Stimulated activated CD8-positive, alpha-beta memory T cell treated with anti-CD3 and anti-CD28 coated beads, Interleukin-7, amount 100 ng/mL, for 48 hours (primary cell): ENCODE measurements around the gene CTDNEP1.

ENCODE experiments used
- DNase-seq, 2 donors: peaks; one replicate each; pipeline ENCODE4 v3.0.0-alpha.2; 2020; ENCODE audit warnings: low read depth in 1 of 2; ENCODE audit errors: extremely low read depth in 1 of 2

Gene CTDNEP1

DNA sequence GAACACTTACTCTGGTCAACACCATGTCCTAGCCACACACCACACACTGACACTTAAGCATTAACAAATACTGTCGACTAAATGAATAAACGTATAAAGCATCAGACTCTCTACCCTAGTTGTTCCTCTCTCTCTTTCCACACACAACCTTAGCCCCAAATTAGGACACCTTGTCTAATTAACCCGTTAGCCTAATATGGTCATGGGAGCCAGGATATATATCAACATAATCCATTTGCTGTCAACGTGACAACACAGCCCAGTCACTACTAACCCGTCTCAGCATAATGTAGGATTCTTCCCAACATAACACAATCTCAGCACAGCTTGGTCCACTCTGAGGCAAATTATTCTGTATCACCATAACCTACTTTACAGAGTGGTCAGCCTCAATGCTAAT is 19.4 kb downstream of the CTDNEP1 start:
- DNase-seq, result no peak

DNA sequence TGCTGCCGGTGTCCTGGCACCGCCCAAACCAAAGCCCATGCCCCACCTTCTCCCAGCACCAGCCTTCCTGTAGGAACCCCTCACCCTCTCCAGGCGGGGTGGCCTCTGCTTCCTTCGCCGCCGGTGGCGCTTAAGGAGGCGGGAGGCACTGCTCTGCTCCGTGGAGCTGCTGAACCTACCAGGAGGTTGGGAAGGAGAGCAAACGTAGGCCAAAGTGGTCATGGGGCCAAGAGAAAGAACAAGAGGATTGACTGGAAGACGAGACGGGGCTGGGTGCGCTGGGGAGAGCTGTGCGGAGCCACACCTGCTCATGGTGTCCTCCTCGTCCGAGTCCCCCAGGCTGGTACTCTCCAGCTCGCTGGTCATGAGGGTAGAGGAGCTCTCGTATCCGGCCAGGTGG is 22.0 kb downstream of the CTDNEP1 start:
- DNase-seq, result no peak

DNA sequence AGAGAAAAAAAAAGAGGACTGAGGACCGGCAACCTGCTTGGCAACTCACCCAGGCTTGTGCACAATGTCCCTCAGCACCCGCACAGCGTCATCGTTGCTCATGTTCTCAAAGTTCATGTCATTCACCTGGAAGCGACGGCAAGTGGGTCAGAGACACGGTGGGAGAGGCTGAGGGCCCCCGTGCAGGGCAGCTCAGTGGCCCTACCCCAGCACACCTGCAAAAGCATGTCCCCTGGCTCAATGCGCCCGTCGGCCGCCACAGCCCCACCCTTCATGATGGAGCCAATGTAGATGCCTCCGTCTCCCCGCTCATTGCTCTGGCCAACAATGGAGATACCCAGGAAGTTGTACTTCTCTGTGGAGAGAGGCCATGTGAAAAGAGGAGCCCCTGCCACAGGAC is 22.6 kb downstream of the CTDNEP1 start:
- DNase-seq, result no peak

DNA sequence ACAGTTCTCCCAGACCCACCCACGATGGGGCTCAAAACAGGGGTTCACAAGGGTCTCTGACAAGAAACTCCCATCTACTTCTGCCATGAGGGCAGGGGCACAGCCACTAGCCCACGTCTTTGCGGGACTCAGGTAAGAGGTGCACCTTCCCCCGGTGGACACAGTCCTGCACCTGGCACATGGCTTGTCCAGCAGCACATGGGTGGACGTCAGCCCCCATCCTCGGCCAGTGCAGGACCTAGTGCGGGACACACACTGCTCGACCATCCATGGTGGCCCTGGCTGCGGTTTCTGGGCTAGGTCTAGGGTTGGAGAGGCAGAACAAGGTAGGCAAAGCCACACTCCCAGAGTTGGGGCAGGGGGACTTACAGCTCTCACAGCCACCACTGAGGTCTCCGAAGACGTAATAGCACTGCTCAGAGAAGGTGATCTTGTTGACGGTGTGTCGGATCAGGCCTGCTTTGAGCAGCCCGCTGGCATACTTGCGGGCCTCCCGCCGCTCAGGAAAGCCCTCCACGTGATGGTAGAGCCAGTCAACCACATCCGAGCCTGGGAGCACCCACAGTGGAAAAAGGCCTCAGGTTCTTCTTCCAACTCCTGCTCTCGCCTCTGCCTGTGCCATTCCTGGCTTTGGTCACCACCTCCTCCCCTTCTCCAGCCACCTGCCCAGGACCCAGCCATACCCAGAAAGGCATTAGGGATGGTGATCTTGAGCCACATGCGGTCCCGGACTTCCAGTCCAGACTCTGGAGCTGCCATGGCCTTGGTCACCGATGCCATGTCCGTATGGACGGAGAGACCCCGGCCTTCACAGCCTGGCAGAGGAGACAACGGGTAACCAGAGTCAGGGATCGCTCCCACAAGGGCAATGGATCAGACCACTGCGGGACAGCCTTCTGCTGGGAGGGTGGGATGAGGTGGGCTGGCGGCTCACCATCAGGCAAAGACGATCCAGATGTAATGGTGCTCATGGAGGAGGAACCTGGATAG is 24.5 kb downstream of the CTDNEP1 start:
- no peak for DNase-seq

DNA sequence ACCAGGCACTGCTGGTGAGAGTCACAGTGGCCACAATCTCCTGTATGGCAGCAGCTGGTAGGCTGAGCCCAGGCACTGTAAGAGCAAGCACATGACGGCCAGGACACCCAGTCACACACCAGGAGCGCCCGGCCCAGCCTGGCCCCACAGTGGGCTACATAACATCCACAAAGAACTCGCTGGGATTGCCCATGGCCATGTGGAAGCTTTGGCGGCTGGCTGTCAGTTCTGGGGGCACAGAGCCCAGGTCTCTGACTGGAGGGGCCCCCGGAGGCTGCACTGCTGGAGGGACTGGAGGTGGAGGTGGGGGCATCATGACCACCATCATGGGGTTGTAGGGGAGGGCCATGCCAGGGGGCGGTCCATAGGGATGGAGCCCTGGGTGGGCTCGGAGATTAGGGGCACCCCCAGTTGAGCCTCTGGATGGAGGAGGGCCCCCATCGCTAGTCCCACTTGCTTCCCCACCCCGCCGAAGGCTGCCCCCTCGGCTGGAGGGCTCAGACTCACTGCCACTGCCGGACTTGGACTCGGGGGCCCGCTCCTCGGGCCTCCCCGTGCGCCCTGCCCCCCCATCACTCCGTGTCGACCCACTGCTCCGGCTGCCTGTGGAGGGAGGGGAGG is 25.7 kb downstream of the CTDNEP1 start:
- no peak for DNase-seq

DNA sequence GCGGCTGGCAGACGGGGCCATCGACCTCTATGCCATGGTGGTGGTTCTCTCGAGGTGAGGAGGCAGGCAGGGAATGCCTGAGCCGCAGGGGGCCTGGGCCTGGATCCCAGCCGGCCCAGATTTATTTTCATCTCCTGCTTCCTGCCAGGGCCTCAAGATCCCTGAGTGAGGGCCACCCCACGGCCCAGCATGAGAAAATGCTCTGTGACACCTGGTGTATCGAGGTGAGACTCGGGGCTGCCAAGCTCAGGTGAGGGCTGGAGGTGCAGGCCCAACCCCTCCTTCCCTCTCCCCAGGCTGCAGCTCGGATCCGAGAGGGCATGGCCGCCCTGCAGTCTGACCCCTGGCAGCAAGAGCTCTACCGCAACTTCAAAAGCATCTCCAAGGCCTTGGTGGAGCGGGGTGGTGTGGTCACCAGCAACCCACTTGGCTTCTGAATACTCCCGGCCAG is 26.8 kb downstream of the CTDNEP1 start:
- no peak for DNase-seq

DNA sequence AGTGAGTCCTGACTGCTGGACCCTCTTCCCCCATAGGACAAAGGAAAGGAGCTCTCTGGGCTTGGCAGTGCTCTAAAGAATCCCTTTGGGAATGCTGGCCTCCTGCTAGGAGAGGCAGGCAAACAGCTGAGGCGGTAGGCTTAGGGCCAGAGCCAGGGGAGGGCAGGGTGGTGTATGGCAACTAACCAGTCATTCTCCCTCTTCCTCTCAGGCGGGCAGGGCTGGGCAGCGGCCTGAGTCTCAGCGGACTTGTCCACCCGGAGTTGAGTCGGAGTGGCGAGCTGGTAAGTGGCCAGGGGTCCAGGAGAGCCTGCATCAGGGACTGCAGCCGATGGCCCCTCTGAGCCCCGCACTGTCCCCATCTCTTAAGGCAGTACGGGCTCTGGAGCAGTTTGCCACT is 27.4 kb downstream of the CTDNEP1 start:
- no peak for DNase-seq

DNA sequence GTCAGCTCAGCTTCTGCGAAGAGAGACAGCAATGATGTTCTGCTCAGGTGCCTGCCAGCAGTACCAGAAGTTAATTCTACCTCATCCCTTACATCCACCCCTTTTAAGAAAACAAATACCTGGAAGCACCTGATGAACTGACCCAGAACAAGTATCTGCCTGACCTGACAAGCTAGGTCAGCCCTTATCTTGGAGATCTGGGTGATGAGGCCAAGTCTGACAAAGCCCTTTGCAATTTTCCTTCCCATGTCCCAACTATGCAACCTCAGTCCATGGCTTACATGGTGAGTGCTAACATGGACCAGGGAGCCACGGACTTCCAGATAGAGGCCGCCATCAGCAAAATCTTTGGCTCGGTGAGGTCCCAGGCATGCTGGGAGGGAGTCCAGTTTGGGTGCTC is 28.2 kb downstream of the CTDNEP1 start:
- no peak for DNase-seq

DNA sequence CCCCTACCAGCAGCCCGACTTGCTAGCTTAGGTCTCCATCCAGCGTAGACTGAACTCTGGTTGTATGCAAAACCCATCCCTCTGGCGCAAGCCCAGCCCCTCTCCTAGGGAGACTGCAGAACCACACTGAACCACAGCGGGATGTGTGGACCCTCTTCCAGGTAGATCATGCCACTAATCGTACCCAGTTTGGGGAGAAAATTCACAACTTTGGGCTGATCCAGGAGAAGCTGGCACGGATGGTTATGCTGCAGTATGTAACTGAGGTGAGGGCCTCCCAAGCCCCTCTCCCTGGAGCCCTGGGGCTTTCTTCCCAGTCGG is 28.6 kb downstream of the CTDNEP1 start:
- DNase-seq, result no peak

DNA sequence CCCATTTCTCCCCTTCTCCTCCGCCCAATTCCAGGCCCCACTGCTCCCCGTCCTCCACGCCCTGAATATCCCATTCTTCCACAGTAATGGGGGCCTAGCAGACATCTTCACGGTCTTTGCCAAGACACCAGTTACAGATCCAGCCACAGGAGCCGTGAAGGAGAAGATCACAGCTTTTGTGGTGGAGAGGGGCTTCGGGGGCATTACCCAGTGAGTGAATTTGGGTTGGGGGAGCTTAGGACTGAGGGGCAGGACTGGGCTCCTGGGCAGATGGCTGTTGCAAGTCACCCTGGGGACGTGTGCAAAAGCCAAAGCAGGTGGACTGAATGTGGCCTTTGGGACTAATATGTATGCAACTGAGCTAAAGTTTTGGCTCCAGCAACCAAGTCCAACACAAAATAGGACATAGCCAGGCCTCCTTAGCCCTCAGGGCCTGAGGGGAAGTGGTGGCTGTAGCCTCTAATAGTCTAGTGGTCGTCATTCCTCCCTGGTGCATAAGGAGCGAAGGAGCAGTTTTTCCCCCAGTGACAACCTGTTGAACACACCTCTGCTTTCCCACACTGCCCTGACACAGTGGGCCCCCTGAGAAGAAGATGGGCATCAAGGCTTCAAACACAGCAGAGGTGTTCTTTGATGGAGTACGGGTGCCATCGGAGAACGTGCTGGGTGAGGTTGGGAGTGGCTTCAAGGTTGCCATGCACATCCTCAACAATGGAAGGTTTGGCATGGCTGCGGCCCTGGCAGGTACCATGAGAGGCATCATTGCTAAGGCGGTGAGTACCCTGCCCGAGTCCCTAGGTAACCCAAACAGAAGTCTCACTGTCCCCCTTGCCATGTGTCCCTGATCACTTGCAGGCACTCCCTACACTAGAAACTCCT is 29.2 kb downstream of the CTDNEP1 start:
- DNase-seq, result no peak

DNA sequence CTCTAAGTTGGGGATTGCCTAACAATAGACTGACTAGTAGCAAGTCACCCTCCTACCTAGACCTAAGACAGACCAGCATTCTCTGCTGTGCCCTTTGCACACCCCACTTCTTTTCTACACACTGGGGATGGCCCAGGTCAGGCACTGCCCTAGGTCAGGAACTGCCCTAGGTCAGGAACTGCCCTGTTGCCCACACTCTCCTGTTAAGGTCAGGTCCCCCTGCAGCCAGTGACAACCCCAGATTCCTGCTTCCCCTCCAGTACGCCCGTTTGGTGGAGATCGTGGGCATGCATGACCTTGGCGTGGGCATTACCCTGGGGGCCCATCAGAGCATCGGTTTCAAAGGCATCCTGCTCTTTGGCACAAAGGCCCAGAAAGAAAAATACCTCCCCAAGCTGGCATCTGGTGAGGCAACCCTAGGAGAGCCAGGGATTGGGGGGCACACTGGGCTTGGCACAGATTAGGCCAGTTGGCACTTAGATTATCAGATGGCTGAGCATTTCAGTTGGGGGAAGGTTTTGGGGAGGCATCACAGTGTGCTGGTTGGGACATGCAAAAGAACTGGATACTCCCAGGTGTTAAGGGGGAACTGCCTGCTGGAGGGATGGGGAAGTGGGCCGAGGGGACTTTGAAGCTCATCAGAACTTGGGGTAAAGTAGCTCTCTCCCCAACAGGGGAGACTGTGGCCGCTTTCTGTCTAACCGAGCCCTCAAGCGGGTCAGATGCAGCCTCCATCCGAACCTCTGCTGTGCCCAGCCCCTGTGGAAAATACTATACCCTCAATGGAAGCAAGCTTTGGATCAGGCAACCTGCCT is 30.0 kb downstream of the CTDNEP1 start:
- DNase-seq, result no peak

DNA sequence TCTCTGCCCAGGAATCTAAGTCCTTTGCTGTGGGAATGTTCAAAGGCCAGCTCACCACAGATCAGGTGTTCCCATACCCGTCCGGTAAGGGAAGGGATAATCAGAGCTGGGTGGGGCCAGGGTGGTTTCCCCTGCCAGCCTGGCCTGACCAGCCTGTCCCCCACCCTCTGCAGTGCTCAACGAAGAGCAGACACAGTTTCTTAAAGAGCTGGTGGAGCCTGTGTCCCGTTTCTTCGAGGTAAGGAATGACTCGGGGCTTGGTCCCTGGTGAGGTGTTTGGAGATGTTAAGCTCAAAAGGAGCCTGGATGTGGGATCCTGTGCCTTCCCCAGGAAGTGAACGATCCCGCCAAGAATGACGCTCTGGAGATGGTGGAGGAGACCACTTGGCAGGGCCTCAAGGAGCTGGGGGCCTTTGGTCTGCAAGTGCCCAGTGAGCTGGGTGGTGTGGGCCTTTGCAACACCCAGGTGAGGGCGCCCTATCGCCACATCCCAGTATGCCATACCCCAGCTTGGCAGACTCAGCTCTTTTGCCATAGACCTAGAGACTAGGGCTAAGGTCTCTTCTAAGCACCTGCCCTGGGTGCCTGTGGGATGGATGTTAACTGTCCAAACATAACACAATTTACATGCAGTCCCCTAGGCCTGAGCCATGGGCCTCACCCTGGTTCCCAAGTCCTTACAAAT is 30.8 kb downstream of the CTDNEP1 start:
- peak in 1 of 2 donors; percentile 57 for DNase-seq

DNA sequence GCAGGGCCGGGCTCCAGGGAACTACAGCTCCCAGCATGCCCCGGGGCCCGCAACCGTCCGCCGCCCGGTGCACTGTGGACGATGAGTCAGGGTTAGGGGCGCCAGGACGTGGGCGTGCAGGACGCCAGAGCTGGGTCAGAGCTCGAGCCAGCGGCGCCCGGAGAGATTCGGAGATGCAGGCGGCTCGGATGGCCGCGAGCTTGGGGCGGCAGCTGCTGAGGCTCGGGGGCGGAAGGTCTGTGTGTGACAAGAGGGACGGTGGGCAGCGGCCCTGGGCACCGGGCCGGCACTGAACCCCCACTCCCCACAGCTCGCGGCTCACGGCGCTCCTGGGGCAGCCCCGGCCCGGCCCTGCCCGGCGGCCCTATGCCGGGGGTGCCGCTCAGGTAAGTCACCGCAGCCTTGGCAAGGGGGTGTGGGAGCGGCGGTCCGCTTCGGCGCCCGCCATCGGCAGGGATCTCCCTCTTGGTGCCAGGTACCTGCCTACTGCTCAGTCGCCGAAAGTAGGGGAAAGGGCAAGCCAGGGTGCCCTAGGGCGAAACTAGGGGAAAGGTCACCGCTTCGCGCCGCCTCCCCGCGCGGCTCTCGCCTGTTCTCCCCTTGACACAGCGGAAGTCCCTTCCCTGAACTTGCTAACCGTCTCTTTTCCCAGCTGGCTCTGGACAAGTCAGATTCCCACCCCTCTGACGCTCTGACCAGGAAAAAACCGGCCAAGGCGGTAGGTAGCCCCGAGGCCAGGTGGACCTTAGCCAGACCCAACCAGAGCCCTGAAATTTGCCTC is 31.5 kb downstream of the CTDNEP1 start, which contains the start of the genes ACADVL and DLG4:
Gene ACADVL, plus strand, starts transcription at position 127 of the 781 bp plus-strand sequence. Its CDS starts 47 bp downstream, at position 174.
Gene DLG4, minus strand, starts transcription at position 25 of the 781 bp plus-strand sequence.
- peak; percentile 85 to 87 for DNase-seq

DNA sequence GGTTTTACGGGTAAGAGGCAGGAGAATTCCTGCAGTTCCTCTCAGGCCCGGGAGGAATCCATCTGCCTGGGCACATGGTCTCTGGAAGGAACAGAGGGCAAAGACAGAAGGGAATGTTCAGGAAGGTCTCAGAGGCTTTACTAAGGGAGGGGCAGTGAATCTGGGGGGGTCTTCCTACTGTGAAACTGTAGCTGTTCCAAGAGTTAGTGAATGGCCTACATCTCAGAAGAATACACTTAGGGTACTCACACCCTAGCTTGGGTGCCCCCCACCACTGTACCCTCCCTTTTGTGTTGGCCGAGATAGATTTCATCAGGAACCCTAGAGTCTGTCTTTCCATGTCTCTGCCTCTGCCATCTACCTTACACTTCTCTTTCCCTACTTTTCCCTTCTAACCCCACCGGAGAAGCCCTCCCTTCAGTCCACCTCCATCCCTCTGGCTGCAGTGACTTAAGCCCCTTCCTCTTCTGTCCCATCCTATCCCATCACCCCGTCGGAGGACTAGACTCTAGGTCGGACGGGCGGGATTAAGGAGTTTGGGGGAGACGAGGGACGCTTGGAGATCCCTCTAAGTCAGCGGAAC is 32.2 kb downstream of the CTDNEP1 start:
- no peak for DNase-seq

DNA sequence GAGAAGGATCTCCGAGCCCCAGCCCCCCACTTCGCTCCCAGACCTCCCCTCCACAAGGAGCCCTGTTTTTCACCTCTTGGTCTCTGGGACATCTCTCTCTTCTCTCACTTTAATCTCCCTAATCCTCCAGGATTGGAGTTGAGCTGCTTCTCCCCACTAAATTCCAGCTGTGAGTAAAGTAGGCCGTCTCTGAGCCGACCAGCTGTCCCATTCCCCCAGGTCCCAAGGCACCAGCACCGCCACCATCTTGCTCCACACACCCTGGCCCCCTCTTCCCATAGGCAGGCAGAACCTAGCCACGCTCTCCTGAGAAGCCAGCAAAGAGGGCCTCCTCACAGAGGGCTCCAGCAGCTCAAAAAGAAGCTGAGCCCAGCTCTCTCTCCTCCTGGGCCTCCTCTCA is 32.8 kb downstream of the CTDNEP1 start:
- no peak for DNase-seq

DNA sequence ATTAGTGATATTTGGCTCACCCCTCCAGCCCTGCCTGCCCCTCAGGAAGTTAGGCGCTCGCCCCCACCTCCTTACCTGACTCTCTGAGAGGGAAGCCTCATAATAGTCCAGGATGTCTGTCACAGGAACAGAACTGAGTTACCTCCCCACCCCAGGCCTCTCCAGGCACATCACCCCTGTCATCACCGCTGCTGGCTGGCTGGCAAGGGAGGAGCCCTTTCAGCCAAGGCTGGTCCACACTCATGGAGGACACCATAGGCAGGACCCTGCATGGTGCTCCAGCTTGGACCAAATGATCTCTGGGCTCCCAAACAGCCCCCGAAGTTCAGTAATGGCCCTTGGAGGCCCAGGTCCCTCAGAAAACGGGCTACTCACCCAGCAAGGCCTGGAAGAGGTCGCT is 33.4 kb downstream of the CTDNEP1 start:
- DNase-seq, result no peak

DNA sequence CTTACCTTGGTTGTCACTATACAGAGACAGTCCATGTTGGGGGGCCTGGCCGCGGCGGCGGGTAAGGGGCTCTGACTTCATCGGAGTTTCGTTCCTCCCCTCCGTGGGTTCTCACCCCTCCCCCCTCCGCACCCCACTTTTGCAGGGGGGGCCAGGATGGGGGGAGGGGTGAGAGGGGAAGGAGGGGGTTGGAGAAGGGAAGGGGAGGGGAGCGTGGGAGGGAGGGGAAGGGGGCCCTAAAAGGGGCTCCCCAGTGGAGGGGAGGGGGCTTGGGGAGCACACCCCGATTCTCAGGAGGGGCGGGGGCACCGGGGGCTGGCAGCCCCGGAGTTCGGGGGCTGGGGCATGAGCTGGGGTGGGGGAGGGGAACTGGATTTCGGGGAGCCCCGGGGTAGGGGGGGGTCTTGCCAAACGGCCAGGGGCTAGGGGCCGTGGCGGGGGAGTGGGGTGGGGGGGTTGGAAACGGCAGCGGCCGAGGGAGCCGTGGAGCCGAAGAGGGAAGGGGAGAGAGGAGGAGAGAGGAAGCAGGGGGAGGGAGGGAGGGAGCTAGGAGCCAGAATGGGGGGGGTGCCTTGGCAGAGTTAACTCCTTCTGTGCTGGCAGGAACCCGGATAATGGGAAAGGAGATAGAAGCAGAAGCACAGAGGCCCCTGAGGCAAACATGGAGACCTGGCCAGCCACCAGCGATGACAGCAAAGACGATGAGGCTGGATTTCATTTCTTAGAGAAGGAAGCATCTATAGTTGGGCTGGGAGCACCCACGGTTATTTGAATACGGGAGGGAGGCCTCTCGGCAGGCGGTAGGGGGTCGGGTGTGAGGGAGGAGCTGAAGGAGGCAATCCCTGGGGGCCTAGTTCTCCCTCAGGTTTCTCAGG is 34.2 kb downstream of the CTDNEP1 start:
- no peak for DNase-seq
